HepG2 (cell line): ENCODE data around the gene PLCXD1. TPM values are rescaled to one million over a fixed set of nuclear protein-coding genes. Genes with fewer than 3 reads are reported as not detected.

Experiments used
- BATF2 ChIP-seq: sonication (generic); formaldehyde crosslinking; IDR thresholded peaks from 2 replicates; pipeline ENCODE4 v1.8.0; 2022; ENCODE audit warnings: mild to moderate bottlenecking, missing genetic modification reagents, moderate library complexity
- HMGA1 ChIP-seq: sonication (generic); formaldehyde crosslinking; conservative IDR thresholded peaks from 2 replicates; pipeline ENCODE4 v1.4.0; 2020; ENCODE audit warnings: missing genetic modification reagents
- NCOA1 ChIP-seq: sonication (generic); formaldehyde crosslinking; IDR thresholded peaks from 2 replicates; pipeline ENCODE4 v1.9.0; 2021; ENCODE audit warnings: missing genetic modification reagents
- NFYC ChIP-seq: IDR thresholded peaks from 2 replicates; pipeline ENCODE4 v1.6.1; 2016; ENCODE audit warnings: missing genetic modification reagents, missing compliant biosample characterization
- PLSCR1 ChIP-seq: sonication (generic); formaldehyde crosslinking; IDR thresholded peaks from 2 replicates; pipeline ENCODE4 v1.5.0; 2020; ENCODE audit warnings: missing genetic modification reagents, mild to moderate bottlenecking, borderline replicate concordance
- RXRB ChIP-seq: IDR thresholded peaks from 2 replicates; pipeline ENCODE4 v1.6.1; 2016; ENCODE audit warnings: borderline replicate concordance, missing genetic modification reagents, missing compliant biosample characterization
- SAFB2 ChIP-seq: sonication (generic); formaldehyde crosslinking; IDR thresholded peaks from 2 replicates; pipeline ENCODE4 v1.5.1; 2020; ENCODE audit warnings: missing genetic modification reagents, low read depth, mild to moderate bottlenecking, borderline replicate concordance
- TGIF2 ChIP-seq: IDR thresholded peaks from 2 replicates; pipeline ENCODE4 v1.6.1; 2016; ENCODE audit warnings: control low read depth, missing compliant biosample characterization
- ZNF7 ChIP-seq: IDR thresholded peaks from 2 replicates; pipeline ENCODE4 v1.6.1; 2016; ENCODE audit warnings: missing biosample characterization, missing genetic modification reagents
- ZNF776 ChIP-seq: sonication (generic); formaldehyde crosslinking; IDR thresholded peaks from 2 replicates; pipeline ENCODE4 v1.4.0; 2020; ENCODE audit warnings: mild to moderate bottlenecking, missing genetic modification reagents
- ZNF781 ChIP-seq: sonication (generic); formaldehyde crosslinking; IDR thresholded peaks from 2 replicates; pipeline ENCODE4 v1.5.1; 2020; ENCODE audit warnings: borderline replicate concordance, mild to moderate bottlenecking, missing genetic modification reagents; ENCODE audit errors: not compliant biosample characterization
- ZSCAN5A ChIP-seq: sonication (generic); formaldehyde crosslinking; IDR thresholded peaks from 2 replicates; pipeline ENCODE4 v1.8.0; 2022; ENCODE audit warnings: mild to moderate bottlenecking, missing genetic modification reagents, borderline replicate concordance
- polyA plus RNA-seq, 8 experiments: library from polyadenylated mRNA; depleted of rRNA in 3 of 8; stranded (reverse) in 7 of 8; unstranded in 1 of 8; fragments of >200 nt; fragmentation: Illumina TruSeq in 4 of 8; extraction: Trizol in 4 of 8; gene quantifications; 2 replicates each; pipeline versions ENCODE4 v1.2.1 to v1.2.3, GENCODE V29; 2011 to 2016; ENCODE audit warnings: low read depth in 4 of 8, missing spikeins in 1 of 8, mixed read lengths in 1 of 8; ENCODE audit not compliant: insufficient read depth in 1 of 8
- total RNA-seq, 5 experiments: library from RNA; depleted of rRNA; stranded (reverse); fragments of >200 nt; fragmentation: Illumina TruSeq; extraction: Trizol; gene quantifications; 2 replicates each; pipeline ENCODE4 v1.2.3, GENCODE V29; 2016; ENCODE audit warnings: low read depth in 1 of 5
- TF ChIP-seq, protein P1 (sequence below): sonication (generic); formaldehyde crosslinking; conservative IDR thresholded peaks from 2 replicates; pipeline ENCODE4 v1.4.0; 2020; ENCODE audit warnings: missing genetic modification reagents
- TF ChIP-seq, protein P2 (sequence below): IDR thresholded peaks from 2 replicates; pipeline ENCODE4 v1.6.1; 2018; ENCODE audit warnings: missing genetic modification reagents
- TF ChIP-seq, protein P3 (sequence below): sonication (generic); formaldehyde crosslinking; IDR thresholded peaks from 2 replicates; pipeline ENCODE4 v1.8.1; 2023; ENCODE audit warnings: mild to moderate bottlenecking, missing genetic modification reagents

The PLCXD1 gene
- total and polyA plus RNA-seq, 2 of the 13 experiments (the other 11 are each of a cell fraction or from before 2014, with no cell fraction given) = 87.7 to 153 TPM

DNA sequence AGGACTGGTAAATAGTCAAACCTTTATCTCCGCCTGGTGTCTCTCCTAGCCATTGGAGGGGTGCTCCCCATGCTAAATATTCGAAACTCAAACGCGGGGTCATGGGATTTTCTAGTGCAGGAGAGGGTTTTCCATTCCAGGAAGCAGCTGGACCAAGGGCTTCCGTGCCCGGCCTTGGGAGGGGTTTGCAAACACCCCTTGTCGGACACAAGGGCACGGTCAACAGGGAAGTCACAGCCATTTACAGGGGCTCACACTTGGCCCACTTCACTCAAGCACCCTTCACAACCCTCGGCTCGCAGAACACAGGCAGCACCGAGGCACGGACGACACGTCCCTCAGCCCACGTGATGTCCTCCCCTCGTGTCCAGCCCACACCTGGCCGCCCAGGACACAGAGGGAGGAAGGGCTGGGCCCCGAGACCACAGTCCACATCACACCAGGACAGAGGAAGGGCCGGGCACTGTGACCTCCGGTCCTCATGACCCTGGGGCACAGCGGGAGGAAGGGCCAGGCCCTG, 10.3 kb upstream of the PLCXD1 start (continued):
- TF ChIP-seq TGIF2 (CRISPR knock-in tag) (no peak), PLSCR1 (no peak), ZNF781 (CRISPR knock-in tag) (no peak), SAFB2 (CRISPR knock-in tag) (no peak), HMGA1 (no peak), BATF2 (no peak), ZNF7 (CRISPR knock-in tag) (no peak), NCOA1 (CRISPR knock-in tag) (no peak), ZNF776 (CRISPR knock-in tag) (no peak), ZSCAN5A (CRISPR knock-in tag) (no peak), RXRB (CRISPR knock-in tag) (peak; percentile 88), NFYC (CRISPR knock-in tag) (no peak)
- TF ChIP-seq, protein P1, sequence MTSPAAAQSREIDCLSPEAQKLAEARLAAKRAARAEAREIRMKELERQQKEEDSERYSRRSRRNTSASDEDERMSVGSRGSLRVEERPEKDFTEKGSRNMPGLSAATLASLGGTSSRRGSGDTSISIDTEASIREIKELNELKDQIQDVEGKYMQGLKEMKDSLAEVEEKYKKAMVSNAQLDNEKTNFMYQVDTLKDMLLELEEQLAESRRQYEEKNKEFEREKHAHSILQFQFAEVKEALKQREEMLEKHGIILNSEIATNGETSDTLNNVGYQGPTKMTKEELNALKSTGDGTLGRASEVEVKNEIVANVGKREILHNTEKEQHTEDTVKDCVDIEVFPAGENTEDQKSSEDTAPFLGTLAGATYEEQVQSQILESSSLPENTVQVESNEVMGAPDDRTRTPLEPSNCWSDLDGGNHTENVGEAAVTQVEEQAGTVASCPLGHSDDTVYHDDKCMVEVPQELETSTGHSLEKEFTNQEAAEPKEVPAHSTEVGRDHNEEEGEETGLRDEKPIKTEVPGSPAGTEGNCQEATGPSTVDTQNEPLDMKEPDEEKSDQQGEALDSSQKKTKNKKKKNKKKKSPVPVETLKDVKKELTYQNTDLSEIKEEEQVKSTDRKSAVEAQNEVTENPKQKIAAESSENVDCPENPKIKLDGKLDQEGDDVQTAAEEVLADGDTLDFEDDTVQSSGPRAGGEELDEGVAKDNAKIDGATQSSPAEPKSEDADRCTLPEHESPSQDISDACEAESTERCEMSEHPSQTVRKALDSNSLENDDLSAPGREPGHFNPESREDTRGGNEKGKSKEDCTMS (CRISPR knock-in tag) = no peak
- TF ChIP-seq, protein P2, sequence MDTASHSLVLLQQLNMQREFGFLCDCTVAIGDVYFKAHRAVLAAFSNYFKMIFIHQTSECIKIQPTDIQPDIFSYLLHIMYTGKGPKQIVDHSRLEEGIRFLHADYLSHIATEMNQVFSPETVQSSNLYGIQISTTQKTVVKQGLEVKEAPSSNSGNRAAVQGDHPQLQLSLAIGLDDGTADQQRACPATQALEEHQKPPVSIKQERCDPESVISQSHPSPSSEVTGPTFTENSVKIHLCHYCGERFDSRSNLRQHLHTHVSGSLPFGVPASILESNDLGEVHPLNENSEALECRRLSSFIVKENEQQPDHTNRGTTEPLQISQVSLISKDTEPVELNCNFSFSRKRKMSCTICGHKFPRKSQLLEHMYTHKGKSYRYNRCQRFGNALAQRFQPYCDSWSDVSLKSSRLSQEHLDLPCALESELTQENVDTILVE (CRISPR knock-in tag) = no peak
- TF ChIP-seq, protein P3, sequence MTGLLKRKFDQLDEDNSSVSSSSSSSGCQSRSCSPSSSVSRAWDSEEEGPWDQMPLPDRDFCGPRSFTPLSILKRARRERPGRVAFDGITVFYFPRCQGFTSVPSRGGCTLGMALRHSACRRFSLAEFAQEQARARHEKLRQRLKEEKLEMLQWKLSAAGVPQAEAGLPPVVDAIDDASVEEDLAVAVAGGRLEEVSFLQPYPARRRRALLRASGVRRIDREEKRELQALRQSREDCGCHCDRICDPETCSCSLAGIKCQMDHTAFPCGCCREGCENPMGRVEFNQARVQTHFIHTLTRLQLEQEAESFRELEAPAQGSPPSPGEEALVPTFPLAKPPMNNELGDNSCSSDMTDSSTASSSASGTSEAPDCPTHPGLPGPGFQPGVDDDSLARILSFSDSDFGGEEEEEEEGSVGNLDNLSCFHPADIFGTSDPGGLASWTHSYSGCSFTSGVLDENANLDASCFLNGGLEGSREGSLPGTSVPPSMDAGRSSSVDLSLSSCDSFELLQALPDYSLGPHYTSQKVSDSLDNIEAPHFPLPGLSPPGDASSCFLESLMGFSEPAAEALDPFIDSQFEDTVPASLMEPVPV (CRISPR knock-in tag) = no peak
